HG02970 (cell line): ENCODE measurements around the gene KIF7.
A peak's percentile ranks its signal among the peaks of the same experiment; 100 is the strongest.
"Not testable (repeated sequence)": the region's sequence is repeated elsewhere in the genome, so short reads cannot be mapped to it uniquely, and the experiment has no call there.

Source experiments
- ATAC-seq: cut with Tn5 transposase; IDR thresholded peaks from one replicate; pipeline ENCODE4 v1.9.1; 2021; ENCODE audit warnings: mild to moderate bottlenecking, moderate library complexity, moderate number of reproducible peaks; ENCODE audit not compliant: unreplicated experiment, low FRiP score

KIF7 gene, protein sequence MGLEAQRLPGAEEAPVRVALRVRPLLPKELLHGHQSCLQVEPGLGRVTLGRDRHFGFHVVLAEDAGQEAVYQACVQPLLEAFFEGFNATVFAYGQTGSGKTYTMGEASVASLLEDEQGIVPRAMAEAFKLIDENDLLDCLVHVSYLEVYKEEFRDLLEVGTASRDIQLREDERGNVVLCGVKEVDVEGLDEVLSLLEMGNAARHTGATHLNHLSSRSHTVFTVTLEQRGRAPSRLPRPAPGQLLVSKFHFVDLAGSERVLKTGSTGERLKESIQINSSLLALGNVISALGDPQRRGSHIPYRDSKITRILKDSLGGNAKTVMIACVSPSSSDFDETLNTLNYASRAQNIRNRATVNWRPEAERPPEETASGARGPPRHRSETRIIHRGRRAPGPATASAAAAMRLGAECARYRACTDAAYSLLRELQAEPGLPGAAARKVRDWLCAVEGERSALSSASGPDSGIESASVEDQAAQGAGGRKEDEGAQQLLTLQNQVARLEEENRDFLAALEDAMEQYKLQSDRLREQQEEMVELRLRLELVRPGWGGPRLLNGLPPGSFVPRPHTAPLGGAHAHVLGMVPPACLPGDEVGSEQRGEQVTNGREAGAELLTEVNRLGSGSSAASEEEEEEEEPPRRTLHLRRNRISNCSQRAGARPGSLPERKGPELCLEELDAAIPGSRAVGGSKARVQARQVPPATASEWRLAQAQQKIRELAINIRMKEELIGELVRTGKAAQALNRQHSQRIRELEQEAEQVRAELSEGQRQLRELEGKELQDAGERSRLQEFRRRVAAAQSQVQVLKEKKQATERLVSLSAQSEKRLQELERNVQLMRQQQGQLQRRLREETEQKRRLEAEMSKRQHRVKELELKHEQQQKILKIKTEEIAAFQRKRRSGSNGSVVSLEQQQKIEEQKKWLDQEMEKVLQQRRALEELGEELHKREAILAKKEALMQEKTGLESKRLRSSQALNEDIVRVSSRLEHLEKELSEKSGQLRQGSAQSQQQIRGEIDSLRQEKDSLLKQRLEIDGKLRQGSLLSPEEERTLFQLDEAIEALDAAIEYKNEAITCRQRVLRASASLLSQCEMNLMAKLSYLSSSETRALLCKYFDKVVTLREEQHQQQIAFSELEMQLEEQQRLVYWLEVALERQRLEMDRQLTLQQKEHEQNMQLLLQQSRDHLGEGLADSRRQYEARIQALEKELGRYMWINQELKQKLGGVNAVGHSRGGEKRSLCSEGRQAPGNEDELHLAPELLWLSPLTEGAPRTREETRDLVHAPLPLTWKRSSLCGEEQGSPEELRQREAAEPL (N-terminal part only)

DNA sequence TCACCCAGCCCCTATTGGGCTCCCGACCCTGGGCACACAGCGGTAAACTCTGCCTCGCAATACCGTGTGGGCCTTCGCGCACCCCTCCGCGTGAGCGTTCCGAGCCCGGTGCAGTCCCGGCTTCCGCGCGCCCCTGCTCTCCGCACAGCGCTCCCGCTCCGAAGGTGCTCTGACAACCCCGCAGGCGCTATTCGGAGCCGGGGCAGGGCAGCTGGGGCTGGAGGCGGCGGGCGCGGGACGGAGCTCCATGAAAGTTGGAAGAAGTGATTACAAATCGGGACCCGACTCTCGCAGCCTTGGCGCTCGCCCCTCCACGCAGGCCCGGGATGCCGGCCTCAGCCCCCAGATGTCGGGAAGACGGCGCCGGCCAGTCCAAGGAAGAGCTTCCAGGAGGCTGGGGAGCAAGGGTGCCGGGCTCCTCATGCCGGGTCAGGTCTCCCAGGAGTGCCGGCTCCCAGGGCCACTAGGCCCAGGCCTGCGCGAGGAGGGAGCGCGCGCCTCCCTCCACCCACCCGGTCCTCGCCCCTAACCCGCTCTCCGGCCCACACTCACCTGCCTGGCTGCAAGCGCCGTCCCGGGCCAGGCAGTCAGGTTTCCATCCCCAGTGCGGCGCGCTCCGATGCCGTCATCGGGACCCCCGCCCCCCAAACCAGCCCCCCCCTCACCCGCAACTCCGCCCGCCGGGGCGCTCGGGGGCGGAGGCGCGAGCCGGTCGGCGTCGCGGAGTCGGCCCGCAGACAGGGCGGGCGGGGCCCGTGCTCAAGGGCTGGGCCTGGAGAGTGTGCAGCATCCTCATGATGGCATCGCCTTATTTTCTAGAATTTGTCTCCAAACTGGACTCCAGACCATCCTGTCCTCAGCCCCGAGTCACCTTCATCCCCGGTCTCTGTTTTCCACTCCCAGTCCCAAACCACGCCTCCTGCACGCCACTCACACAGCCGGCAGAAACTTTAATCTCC, at the start of gene KIF7:
KIF7 (minus strand) TSS at position 621 of the 959 bp plus-strand sequence. CDS start 2,537 bp downstream, outside the sequence.
- ATAC-seq: no peak

DNA sequence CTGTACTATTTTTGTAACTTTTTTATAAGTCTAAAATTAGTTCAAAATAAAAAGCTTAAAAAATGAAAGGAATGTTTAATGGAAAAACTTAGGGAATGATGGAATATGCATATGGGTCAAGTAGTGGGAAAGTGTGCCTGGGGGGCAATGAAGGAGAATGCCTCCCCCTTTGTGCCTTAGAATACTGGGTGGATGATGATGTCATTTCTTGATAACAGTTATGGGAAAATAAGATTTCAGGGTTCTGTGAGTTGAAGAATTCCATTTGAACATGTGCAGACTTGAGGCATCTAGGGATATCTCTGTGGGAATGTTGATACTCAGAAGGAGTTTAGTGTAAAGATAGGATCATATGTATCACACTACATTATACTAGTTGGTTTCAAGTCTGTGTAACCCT, 49.1 kb upstream of the KIF7 start:
- ATAC-seq: no peak

DNA sequence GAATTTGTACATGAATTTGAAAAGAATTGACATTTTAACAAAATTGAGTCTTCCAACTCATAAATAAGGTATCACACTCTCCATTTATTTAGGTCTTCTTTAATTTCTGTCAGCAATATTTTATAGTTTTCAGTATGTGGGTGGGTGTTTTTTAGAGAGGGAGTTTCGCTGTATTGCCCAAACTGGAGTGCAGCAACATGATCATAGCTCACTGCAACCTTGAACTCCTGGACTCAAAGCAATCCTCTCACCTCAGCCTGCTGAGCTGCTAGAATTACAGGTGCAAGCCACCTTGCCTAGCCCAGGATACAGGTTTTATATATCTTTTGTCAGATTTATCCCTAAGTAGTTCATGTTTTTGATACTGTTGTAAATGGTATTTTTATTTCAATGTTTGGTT, 39.9 kb upstream of the KIF7 start:
- ATAC-seq: no peak

DNA sequence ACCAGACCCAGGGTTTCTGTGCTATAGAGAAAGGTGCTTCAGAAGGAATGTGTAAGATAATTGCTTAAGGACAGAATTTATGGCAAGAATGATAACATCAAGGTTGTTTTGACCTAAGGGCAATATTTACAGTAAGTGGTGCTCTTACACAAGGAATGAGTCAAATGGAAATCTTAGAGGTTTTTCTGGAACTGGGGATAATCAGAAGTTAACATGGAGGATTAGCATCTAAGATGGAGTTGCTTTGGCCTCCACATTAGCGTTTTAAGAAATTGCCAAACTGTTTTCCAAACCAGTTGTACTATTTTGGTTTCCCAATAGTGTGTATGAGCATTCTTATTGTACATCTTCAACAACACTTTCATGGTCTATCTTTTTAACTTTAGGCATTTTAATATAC, 38.4 kb upstream of the KIF7 start:
- ATAC-seq: no peak

DNA sequence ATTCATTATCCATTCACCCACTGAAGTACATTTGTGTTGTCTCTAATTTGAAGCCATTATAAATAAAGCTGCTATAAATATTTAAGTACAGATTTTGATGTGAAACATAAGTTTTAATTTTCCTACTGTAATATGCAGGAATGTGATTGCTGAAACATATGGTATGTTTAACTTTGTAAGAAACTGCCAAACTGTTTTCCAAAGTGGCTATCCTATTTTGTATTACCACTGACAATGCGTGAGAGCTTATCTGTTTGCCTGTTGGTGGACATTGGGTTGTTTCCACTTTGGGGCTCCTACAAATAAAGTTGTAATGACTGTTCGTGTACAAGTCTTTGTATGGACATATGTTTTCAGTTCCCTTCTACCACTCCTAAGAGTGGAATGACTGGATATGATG, 37.8 kb upstream of the KIF7 start:
- ATAC-seq: no peak

DNA sequence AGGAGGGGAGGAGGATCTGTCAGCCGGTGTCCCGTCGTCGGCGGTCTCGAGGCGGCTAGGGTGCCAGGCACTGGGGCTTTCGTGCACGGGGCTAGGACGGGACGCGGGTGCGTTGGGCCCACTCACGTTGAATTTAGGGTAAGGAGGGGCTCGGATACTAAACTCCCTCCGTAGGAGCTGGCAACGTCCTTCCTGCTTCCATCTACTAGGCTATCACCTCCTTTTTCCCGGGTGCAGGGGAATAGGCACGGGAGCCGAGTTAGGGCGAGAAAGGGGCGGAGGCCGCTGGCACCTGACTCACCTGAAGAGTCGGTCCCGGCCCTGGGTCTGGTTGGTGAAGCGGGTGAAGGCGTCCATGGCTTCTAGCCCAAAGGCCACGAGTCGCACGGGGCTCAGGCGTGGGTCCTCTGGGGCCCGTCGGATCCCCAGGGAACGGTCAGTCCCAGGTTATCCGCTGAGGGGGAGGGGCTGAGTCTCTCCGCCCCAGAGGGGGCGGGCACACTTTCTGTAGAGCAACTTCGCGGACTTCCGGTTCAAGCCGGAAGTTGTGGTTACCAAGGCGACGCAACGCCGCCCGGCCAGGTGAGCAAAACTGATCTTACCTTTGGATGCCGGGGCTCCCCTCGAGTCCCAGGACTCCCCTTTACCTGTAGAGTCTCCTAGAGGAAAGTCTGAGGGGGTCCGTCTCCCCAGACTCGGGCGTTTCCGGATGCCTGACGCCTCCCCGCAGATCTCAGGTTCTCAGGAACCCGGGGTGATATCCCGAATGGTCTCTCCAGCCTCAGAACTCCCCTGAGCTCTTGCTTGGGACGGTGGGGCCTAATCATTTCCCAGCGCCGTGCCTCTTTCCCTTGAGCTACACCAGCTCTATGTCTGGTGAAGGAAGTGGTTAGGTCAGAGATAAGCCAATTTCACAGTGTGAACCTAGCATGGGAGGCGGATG, 35.3 kb upstream of the KIF7 start, which contains the start of the genes PEX11A and WDR93:
PEX11A (minus strand) TSS at position 479 of the 943 bp plus-strand sequence; CDS start at position 357, 122 bp downstream.
WDR93 (plus strand) TSS at position 536 of the 943 bp plus-strand sequence. CDS start 10,936 bp downstream, outside the sequence.
- ATAC-seq: peak; percentile 85

DNA sequence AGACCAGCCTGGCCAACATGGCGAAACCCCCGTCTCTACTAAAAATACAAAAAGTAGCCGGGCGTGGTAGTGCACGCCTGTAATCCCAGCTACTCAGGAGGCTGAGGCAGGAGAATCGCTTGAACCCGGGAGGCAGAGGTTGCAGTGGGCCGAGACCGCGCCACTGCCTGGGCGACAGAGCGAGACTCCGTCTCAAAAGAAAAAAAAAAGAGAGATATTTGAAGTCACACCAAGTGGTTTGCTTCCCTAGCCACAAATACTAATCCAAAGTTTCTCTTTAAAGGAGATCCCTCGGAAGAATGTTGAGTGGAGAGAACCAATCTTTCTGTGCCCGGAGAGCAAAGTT, 34.6 kb upstream of the KIF7 start:
- ATAC-seq: not testable (repeated sequence)

DNA sequence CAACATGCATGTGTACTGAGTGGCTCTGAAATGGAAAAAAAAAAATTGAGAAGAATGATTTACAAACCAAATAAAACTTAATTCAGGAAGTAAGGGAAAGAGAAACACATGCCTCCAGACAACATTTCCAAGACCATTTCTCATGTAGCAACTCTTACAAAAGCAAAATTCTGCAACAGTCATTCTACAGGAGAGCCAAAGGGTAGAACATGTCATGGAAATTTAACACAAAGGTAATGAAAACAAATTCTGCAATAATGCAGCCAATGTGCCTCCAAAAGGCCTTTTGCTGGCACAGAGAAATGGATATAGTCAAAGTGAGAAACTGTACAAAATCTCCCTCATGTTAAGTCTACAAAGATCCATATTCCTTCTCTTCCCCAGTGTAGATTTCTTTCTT, 31.3 kb upstream of the KIF7 start:
- ATAC-seq: no peak

DNA sequence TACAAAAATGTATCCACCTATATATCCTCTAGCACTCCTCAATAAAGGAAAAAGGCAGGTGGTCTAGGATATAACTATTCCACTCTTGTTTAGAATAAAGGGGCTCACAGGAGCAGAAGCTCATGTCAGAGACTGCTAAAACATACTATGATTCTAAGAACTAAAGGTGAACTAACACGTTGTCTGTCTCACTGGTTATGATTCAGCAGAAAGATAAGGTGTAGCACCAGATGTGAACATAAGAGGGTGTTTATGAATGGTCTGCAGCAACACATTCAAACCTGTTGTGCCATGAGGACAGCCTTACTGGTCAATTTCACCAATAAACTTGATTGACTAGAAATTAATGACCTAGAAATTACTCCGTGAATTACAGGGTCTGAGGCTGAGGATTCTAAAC, 30.7 kb upstream of the KIF7 start:
- no peak for ATAC-seq

DNA sequence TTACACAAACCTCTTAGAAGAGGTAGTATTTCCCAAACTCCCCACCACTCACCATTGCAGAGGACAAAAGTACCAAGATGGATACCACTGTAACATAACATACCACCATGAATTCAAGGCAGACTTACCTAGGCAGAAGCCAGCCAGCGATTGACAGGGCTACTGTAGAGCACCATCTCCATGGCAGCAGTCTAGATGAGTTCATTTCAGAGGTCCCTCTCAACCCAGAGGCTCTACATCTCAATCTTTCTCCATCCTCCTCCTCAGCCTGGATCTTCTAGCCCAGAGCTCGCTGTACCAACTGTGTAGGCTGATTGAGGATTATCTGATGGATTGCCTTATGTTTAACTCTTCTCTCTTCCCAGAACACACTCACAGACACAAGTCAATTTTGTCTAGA, 25.9 kb upstream of the KIF7 start:
- no peak for ATAC-seq

DNA sequence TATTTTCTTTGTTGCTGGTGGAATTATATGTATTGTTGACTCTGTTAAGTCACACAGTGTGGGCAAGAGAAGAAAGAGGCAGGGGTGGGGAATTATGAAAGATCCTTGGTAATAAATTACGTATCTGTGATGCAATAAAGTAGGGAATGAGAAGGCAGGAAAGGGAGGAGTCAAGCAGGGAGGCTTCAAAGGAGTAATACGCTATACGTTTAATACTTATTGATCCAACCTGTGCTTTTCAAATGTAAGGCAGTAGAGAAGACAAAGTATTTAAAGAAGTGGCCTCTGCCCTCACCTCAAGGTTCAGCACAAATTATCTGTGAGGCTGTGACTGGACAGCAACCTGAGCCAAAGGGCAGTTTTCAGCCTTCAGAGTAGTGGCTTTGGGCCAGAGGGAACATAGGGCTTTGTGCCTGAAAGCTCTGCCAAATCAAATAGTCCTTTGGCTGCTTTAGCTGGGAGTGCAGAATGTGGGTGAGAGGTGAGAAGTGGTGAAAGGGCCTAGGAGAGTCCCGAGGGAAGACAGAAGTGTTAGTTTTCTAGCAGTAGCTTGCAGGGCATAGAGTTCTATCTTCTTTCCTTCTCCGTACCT, 25.1 kb upstream of the KIF7 start:
- no peak for ATAC-seq

DNA sequence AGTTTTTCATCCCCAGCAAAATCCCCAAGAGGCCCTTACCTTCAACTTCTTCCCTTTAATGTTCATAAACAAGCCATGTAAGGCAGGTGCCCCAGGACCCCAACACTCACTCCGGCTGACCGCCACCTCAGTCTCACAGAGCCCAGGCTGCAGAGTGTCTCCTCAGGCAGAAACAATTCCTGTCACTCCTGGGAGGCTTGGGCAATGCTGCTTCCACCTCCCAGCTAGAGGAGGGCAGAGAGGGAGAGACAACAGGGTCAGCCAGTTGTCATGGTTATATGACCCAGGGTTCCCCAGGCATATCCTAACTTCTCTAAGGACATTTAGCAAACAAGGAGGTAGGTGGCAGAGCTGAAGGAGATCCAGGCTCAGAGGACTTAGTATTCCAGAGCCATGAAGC, 23.9 kb upstream of the KIF7 start, which contains the start of gene PLIN1:
PLIN1 (minus strand) TSS at position 156 of the 400 bp plus-strand sequence. CDS start 1,878 bp downstream, outside the sequence.
- ATAC-seq: no peak

DNA sequence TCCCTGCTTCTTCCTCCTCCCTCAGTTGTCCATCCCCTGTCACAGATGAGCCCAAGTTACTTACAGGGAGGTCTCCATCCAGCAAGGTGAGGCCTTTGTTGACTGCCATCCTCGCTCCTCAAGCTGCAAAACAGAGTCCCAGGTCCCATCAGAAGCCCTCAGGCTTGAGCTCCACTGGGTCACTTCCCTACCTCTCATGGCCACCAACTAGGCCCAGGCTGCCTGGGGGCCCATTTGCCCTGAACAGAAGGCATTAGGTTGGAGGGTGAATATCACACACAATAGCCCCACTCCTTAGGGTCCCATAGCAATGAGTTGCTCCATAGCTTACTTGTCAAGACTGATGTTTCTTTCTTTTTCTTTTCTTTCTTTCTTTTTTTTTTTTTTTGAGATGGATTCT, 22.1 kb upstream of the KIF7 start:
- no peak for ATAC-seq

DNA sequence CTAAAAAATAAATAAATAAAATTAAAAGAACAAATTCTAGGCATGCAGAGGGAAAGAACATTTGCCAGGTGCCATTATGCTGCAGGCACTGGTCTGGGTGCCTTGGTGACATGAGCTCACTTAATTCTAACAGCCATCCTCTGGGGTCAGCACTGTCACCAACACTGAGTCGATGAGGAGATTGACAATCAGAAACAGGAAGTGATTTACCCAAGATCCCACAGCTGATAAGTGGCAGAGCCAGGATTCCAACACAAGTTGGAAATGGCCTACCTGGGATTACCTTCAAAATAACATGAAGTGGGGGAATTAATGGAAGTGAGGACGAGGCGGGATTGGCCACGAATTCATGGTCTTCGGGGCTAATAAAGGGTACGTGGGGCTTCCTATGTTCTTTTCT, 20.3 kb upstream of the KIF7 start:
- ATAC-seq: no peak

DNA sequence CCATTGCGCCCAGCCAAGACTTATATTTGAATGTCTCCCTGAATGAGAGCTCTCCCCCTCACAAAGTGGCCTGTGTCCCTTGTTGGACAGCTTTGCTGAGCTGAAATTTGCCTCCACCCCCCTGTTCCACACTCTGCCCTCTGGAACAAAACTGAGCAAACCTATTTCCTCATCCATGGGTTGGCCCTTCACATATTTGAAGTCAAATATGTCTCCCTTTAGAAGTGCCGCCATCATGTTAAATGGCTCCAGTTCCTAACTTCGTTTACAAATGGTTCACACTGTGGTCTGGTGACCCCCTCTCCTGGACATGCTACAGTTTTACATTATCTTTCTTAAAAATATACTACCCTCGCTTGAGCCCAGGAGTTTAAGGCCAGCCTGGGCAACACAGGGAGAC, 19.3 kb upstream of the KIF7 start:
- ATAC-seq: no peak

DNA sequence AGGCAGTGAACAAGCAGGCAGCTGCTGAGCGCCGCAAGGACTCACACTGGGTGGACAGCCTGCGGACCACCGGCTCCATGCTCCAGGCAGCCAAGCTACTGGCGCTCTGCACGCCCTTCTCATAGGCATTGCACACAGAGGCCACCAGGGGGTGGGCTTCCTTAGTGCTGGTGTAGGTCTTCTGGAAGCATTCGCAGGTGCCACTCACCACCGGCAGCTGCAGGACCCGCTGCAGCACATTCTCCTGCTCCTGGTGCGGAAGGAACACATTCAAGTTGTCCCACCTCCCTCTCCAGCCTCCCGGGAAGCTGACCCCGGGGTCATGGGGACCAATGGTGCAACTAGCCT, 17.9 kb upstream of the KIF7 start:
- ATAC-seq: no peak

DNA sequence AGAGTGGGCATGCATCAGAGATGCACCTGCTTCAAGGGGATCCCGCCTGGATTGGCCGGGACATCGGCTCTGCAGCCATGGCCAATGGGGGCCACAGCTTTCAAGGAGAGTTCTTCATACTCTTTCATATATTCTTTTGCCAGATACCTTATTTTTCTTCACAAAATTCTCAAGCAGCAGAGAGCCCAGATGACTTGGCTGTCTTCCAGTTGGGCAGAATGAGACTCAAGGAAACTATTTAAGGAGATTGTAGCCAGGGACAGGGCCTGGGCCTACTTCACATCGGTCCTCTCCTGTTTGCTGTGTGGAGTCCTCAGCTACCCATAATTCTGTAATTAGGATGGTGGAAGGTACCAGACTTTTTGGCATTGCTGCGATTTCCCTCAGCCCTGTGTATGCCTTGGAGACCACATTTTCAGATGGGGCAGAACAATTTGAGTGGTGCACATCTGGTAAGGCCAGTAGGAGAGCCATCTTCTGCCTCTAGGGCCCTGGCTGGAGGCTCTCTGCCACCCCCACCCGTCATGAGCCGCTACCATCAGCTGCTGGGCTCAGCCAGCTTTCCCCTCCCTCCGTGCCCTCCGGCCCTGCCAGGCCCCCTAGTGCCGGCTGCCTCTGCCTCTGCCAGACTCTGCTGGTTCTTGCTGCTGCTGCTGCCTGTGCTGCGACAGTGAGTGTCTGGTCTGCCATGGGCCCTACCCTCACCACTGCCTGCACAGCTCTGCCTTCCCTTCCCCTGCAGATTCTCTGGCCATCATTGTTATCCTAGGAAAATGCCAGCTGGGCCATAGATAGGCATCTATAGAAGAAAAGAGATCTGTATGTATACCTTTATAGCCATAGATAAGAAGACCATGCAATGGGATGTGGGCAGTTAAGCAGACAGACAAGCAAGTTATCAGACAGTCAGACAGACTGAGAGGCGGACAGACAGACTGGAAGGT, 17.2 kb upstream of the KIF7 start:
- no peak for ATAC-seq
